ENCODE data around the gene PDCD1. TPM values are rescaled to one million over a fixed set of nuclear protein-coding genes. Genes with fewer than 3 reads are reported as not detected.

Gene PDCD1
- total and polyA plus RNA-seq, 2 of the 13 experiments (the other 11 are each of a cell fraction or from before 2014, with no cell fraction given), result 0.04 TPM; not detected in 1

- in situ Hi-C loops (cut with HindIII; ENCODE audit: extremely low pct_ligation_motif_present, low pct_unique_long_range_greater_than_20kb) (no loop called here), intact Hi-C loops (cut with micrococcal nuclease; ENCODE audit: unreplicated experiment) (no loop called here)
- FAIRE-seq, result no peak
- TF ChIP-seq AHR (CRISPR knock-in tag; IDR thresholded peaks at IDR 0.05) (no peak), GPBP1L1 (CRISPR knock-in tag; IDR thresholded peaks at IDR 0.05) (no peak), ZNF362 (CRISPR knock-in tag; IDR thresholded peaks at IDR 0.05; ENCODE audit: borderline replicate concordance) (no peak), ELF4 (CRISPR knock-in tag; IDR thresholded peaks at IDR 0.05; ENCODE audit: borderline replicate concordance) (no peak), NAIF1 (CRISPR knock-in tag; IDR thresholded peaks at IDR 0.05; ENCODE audit: borderline replicate concordance) (no peak), ATF3 (CRISPR knock-in tag; IDR thresholded peaks at IDR 0.05) (no peak), NFKB2 (CRISPR knock-in tag; IDR thresholded peaks at IDR 0.05; ENCODE audit: borderline replicate concordance) (no peak), TBX3 (IDR thresholded peaks at IDR 0.05; ENCODE audit: borderline replicate concordance) (no peak), ZBTB7B (CRISPR knock-in tag; IDR thresholded peaks at IDR 0.05) (no peak)
- no peaks in the 10 kb centered on the region for H3K36me3 ChIP-seq (replicated peaks in 1 of 2; ENCODE audit: control insufficient read depth in 1 of 2, insufficient read depth in 2 of 2, low read length in 2 of 2)
- 55% methylated on average over 31 of the region's 32 CpGs for WGBS (ENCODE audit: low lambda C conversion rate)
- H3K79me2 ChIP-seq (ENCODE audit: insufficient read depth, low read length), result no peaks in the 10 kb centered on the region
- no peak overlapping the region for H3K4me2 ChIP-seq (ENCODE audit: low read depth, low read length)
- no peak for DNase-seq (ENCODE audit: low spot score)
- H3K9me3 ChIP-seq (ENCODE audit: low read length), result no peaks in the 10 kb centered on the region
- POLR2A ChIA-PET, result no interaction called here
- no TSS peak for BruUV-seq (replicated peaks)
- ATAC-seq, result no peak
- no peak overlapping the region for H2AFZ ChIP-seq (ENCODE audit: low read length)
- H4K20me1 ChIP-seq (ENCODE audit: insufficient read depth, low read length), result no peaks in the 10 kb centered on the region
- no peak overlapping the region for H3K4me3 ChIP-seq (replicated peaks in 1 of 3; ENCODE audit: insufficient read depth in 1 of 3, low read depth in 2 of 3, low read length in 3 of 3)
- CTCF ChIA-PET (ENCODE audit: low intra/inter-chr PET ratio, low total read pairs), result no interaction called here
- peaks cover 16 to 60% of the 10 kb centered on the region in 2 experiments for H3K27me3 ChIP-seq (ENCODE audit: control insufficient read depth in 1 of 2, insufficient read depth in 2 of 2, low read length in 2 of 2)
- no peak overlapping the region for H3K9ac ChIP-seq (ENCODE audit: insufficient read depth, low read depth, low read length)
- H3K4me1 ChIP-seq (ENCODE audit: insufficient read depth, low read length), result peaks cover 2% of the 10 kb centered on the region
- no peak overlapping the region for H3K27ac ChIP-seq (ENCODE audit: extremely low read length, insufficient read depth, low read length)
Measured at GRCh38 chr2:241900251-241901017, 41.7 kb upstream of the PDCD1 start.
